Mammary epithelial cell (primary cell): ENCODE measurements around the gene SLC25A47.

Experiments used
- EZH2 ChIP-seq: IDR thresholded peaks from 2 replicates; pipeline ENCODE4 v1.6.1; 2012; ENCODE audit warnings: low read length, inconsistent platforms, borderline replicate concordance
- TF ChIP-seq, protein P1 (sequence below), 2 donors: IDR thresholded peaks in 1 of 2; conservative IDR thresholded peaks in 1 of 2; 2 replicates each; pipeline ENCODE4 v1.5.1; 2011 to 2012; ENCODE audit warnings: inconsistent platforms in 2 of 2, low read length in 2 of 2, mild to moderate bottlenecking in 2 of 2, control low read depth in 1 of 2, low read depth in 1 of 2; ENCODE audit not compliant: insufficient read depth in 1 of 2; ENCODE audit errors: extremely low read depth in 1 of 2

- TF ChIP-seq, protein P1, sequence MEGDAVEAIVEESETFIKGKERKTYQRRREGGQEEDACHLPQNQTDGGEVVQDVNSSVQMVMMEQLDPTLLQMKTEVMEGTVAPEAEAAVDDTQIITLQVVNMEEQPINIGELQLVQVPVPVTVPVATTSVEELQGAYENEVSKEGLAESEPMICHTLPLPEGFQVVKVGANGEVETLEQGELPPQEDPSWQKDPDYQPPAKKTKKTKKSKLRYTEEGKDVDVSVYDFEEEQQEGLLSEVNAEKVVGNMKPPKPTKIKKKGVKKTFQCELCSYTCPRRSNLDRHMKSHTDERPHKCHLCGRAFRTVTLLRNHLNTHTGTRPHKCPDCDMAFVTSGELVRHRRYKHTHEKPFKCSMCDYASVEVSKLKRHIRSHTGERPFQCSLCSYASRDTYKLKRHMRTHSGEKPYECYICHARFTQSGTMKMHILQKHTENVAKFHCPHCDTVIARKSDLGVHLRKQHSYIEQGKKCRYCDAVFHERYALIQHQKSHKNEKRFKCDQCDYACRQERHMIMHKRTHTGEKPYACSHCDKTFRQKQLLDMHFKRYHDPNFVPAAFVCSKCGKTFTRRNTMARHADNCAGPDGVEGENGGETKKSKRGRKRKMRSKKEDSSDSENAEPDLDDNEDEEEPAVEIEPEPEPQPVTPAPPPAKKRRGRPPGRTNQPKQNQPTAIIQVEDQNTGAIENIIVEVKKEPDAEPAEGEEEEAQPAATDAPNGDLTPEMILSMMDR (conservative IDR thresholded peaks at IDR 0.05 in 1 of 2, IDR thresholded peaks at IDR 0.05 in 1 of 2; ENCODE audit: extremely low read depth in 1 of 2, insufficient read depth in 1 of 2, low read depth in 1 of 2, low read length in 2 of 2) = no peak
- TF ChIP-seq EZH2 = no peak
Observed at GRCh38 chr14:100371773-100372172, 48.6 kb downstream of the SLC25A47 start.
